HG02884 (cell line): ENCODE measurements around the gene ITPR2.
"Not testable (repeated sequence)": the region's sequence is repeated elsewhere in the genome, so short reads cannot be mapped to it uniquely, and the experiment has no call there.

Source experiments
- ATAC-seq: cut with Tn5 transposase; IDR thresholded peaks from one replicate; pipeline ENCODE4 v1.9.1; 2021; ENCODE audit warnings: mild to moderate bottlenecking, moderate library complexity; ENCODE audit not compliant: unreplicated experiment

Gene ITPR2

DNA sequence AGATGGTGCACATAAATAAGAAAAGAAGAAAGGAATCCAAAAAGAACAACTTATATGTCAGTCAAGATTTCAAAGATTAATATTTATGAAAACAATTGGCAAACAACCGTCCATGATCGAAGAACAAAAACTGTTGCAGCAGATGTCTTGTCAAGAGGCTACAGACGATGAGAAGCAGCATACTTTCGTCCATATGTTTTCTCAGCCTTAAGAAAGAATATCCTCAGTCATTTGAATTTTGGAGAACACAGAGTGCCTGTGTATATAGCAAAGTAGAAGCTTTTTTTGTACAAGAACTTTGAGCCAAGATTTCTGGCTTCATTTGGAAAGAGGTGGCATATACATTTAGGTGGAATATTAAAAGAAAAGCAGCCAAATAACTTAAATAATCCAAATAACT is 297.2 kb downstream of the ITPR2 start:
- no peak for ATAC-seq

DNA sequence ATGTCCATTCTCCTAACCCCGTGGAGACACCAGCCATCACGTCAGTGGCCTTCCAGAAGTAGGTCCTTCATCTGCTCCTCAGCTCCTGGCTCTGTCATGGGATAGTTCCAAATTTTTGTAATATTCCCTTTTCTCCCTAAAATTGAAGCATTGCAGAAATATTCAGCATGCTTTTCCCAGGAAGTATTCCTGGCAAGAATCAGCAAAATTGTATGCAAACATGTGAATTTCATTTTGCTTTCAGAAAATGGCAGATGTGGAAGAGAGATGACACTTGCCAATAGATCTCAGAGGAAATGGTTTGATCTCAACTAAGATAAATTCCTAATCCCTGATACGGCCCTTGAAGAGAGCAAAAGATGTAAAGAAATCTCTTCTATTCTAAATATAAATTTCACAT is 298.9 kb downstream of the ITPR2 start:
- ATAC-seq: no peak

DNA sequence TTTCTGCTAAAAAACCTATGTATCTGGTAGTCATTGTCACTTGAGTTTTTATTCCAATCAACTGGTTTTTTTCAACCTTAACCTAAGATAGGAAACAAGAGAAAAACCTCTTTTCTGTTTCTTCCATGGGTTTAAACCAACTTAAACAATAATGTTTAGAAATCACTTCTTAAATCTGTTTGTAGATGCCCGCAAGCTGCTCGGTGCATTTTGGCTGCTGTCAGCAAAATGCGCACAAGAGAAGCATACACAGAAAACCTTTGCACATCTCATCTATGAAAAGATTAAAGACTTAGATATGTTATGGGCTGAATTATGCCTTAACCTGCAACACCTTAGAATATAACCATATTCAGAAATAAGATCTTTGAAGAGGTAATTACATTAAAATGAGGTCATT is 299.8 kb downstream of the ITPR2 start:
- no peak for ATAC-seq

DNA sequence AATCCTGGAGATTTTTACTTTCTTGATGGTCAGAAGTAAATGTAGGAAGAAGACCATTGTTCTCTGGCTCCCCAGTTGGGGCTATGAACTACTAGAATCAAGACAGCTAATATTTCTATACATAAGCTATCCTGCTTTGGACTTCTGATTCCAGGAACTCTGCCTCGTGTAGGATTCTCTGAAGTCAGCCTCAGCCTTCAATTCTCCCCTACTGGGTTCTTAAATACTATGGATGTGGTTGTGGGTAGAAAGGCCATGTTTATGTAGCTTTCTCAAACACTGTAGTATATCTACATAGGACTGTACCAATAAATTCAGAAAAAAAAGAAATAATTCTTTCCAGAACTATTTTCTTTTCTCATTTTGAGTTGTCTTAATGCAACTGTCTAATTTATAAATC is 302.5 kb downstream of the ITPR2 start:
- ATAC-seq: no peak

DNA sequence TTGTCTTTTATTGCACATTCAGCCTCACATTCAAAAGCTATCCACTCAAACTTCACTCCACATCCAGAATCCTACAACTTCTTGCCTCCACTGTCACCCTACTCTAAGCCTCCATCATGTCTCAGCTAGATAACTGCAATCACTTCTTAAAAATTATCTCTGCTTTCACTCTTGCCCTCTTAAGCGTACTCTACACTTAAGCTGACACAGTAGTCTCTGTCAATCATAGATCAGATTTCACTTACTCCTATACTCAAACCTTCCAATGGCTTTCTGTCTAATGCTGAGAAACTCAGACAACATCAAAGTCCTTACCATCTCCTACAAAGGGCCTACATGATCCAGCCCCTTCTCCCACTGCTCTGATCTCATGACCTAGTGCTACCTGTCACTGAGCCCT is 304.1 kb downstream of the ITPR2 start:
- ATAC-seq: no peak

DNA sequence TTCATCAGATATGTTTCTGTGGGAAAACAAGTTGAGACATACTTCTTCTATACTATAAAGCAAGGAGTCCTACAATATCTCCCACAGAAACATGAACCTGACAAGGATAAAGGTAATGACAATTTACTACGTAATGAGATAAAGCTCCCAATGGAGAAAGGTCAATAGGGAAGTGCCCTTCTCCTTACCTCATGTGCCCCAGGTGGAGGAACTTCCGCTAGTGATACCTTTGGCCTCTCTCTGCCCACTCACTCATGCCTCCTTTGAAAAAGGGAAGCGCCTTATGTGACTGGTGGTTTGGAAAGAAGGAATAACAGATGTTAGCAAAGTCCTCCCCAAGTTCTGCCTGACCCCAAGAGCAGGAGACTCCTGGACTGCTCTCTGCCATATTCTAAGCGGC is 305.3 kb downstream of the ITPR2 start:
- no peak for ATAC-seq

DNA sequence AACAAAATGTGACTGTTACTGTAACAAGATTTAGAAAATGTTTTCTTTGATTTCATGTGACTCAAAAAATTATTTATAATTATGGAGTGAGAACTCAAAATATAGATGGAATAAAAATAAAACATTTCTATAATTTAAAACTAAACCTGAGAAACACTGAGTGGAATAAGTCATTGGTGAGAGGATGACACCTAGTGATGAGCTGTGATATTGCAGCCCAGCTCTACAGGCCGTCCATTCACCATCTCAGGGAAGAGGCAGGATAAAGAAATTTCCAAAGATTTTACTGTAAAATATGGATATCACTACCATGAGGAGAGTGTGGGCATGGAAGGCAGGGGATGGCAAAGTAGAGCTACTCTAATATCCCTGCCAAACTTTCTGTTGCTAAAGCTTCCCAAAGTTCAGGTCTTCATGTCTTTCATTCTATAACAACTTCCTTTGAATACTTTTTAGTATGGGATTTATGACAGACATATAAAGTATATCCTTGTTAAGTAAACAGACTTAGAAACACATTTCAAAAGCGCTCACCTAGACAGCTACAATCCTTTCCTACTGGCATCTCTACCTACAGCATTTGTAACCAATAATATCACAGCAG is 308.0 kb downstream of the ITPR2 start:
- ATAC-seq: no peak

DNA sequence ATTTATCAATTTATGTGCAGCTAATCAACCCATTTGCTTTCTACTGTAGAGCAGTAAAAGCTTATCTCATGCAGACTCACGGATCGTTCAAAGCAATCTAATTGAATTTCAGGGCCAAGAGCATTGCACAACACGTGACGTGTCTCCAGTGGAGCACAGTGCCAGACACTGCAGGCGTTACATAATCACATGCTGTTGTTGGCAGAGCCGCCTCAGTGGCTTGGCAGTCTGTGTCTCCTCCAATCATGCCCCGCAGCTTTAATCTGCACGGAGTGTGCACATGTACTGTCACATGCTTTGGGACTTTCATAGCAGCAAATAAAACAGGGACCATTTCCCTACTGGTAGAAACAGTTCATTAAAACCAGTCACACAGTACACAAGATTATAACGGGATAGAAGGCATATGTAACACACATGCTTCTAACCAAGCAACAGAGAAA is 309.3 kb downstream of the ITPR2 start:
- ATAC-seq: no peak

DNA sequence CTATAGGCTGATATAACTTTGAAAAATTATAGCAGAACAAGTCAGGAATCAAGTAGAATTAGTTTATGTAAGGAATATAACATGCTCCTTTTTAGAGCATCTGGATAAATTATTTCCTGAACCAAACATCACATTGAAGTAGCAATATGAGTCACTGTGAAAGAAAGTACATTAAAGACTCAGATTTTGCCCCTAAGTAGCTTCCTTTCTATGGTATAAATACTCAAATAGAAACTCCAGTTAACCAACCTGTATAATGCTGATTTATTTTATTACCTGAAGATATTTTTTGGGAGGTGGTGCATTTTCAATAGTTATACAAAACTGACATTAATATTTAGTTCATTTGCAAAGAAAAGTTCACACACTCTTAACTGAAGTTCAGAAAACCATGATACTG is 312.1 kb downstream of the ITPR2 start:
- peak; percentile 83 for ATAC-seq

DNA sequence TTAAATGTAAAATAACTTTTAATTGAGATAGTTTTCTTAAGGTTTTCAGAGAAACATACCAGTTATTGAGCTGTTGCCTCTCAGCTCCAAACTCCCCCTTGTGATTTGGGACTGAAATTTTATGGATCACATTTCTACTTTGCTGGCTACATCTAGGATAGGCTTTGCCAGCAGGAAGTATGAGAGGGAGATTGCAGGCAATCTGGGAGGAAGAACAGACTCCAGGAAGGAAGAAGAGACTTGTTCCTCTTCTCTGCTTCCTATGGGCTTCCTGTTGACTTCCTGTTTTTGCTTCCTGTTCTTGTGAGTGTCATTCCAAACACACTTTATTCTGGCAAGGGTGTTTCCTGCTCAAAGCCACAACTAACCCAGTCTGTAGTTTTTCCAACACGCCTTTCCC is 312.9 kb downstream of the ITPR2 start:
- ATAC-seq: no peak

DNA sequence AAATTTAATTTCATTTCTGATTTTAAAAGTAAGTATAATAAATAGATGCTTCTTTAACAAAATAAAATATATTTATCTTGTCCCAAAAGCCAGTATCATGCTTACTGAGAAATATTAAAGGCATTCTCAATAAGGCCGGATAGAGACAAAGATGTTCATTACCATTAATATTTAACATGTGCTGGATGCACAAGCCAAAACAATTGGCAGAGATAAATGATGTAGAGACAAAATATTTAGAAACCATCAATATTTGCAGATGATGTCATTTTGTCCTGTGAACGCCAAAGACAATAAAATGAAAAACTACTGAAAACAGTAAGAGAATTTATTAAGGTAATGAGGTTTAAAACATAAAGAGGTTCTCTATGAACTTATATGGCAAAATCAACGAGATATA is 313.5 kb downstream of the ITPR2 start:
- ATAC-seq: no peak

DNA sequence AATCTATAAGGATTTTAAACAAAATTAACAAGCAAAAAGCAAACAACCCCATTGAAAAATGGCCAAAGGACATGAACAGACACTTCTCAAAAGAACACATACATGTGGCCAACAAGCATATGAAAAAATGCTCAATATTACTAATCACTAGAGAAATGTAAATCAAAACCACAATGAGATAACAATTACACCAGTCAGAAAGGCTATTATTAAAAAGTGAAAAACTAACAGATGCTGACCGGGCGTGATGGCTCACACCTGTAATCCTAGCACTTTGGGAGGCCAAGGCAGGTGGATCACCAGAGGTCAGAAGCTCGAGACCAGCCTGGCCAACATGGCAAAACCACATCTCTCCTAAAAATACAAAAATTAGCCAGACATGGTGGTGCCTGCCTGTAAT is 315.7 kb downstream of the ITPR2 start:
- ATAC-seq: not testable (repeated sequence)

DNA sequence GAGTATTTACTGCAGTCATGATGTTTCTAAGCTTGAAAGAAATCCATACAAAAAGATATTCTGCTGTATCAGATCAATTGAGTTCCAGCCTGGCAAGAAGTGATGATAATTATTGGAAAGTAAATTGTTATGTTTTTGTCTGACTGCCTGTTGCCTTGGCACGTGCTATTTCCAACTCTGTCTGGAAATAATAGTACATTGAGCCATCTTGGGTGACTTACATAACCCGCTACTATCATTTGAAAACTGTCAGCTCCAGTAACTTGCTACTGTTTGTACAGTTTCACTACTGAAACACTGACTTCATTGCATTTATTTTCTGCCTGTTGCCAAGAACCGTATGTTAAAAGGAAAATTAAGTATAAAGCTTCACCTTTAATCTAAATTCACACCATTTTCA is 318.6 kb downstream of the ITPR2 start:
- no peak for ATAC-seq

DNA sequence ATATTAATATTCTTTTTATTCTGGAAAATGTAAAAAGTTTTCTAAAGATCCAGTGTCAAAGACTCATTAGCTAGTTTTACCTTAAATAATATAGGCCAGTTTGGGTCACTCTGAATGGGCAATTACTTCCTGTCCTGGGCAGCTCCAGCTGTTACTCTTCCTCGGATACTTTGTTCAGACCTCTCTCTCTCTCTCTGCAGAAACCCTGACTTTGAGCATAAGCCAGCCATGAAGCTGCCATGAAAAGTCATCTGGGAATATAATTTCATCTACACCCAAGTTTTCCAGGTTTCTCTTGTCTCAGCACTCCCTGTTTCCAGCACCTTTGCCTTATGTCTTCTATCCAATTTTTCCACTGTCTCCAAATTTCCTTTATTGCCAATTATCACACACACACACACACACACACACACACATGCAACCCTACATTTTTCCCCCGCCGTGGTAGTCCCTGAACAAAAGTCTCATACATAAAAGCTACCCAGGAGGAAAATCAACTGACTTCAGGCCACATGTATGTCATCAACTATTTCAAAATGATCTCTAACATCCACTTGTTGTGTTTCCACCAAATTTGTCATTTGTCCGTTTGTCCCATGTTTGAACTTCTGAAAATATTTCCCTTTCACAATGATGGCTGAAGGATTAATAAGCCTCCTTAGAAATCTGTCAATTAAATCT is 319.5 kb downstream of the ITPR2 start:
- no peak for ATAC-seq

DNA sequence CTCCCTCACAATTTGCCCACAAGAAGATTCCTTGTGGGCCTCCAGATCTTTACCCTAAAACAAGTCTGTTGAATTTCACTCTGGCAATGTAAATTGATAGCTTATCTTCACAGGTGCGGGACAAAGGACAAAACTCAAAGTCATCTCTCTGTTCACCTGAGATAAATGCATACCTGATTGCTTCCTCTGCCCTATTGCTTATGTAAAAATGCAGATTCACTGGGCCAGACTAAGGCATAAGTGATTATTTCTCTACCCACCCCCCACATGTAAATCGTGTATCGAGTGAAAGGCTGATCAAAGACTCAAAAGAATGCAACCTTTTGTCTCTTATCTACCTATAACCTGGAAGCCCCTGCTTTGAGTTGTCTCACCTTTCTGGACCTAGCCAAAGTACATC is 320.8 kb downstream of the ITPR2 start:
- ATAC-seq: no peak

DNA sequence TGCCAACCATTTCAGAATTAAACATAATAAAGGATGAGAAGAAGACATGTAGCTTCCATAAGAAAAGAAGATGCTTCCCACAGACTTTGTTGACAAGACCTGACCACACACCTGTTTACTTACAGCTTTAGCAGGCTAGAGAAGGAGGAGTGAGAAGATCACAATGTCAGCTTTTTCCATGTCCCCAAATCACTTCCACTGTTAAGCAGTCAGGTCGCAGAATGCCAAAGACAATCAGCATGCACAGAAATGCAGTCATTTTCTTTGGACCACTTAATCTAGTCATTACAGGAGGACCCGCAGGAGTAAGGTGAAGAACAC is 322.7 kb downstream of the ITPR2 start:
- no peak for ATAC-seq

DNA sequence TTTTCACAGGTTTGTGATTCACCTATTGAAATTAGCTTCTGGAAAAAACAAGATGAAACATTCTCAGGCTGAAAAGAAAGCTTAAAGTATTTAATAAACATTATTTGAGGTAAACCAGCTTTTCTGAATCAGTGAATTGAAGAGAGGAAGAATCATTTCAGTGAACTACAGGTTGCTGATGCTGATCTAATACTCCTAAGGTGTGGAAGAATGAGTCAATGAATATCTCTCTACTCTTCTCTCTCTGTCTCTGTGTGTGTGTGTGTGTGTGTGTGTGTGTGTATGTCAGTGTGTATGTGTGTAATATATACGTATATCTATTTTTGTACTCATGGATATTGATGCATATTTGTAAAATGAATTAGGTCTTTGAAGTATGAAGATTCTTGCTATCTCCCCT is 325.4 kb downstream of the ITPR2 start:
- ATAC-seq: no peak

DNA sequence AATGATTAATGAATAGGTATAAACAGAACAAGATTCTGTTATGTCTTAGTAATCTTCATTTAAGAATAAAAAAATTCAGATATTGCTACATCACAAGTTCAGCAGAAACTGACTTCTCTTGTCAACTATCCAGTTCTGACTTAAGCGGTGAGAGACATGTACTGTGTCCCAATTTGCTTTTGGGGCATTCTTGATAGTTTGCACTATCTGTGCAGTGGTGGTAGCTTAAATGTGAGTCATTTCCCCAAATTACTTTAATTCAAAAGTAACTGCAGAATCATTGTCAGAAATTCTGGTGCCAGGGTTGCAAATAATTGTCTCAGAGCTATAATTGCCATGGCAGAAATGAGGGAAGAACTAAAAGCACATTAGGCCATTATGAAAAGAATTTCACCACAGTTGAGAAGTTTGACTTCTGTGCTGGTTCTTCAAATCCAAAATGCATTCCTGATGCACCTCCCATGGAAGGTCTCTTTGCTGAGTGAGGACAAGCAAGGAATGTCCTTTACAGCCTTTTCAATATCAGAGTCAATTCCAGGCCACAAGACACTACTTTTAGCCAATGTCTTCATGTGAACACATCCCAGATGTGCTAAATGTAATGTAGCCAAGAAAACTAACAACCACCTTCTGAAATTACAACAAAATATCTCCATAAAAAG is 332.9 kb downstream of the ITPR2 start:
- no peak for ATAC-seq

DNA sequence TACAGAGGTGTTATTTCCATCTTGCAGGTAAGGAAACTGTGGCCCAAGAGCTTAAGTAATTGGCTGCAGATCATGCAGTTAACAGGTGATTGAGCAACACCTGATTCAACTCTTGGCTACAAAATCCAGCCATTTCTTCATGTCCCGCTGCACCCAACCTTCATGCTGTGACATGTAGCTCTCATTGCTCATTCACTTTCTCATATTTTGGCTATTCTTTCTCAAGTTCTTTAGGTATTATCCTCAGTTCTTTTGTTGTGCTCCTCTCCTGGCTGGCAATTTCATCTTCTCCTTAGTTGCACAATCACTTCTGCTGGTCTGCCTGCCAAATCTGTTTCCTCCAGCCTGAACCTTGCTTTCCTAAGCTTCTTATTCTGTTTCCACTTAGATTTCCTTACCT is 336.8 kb downstream of the ITPR2 start:
- ATAC-seq: no peak

DNA sequence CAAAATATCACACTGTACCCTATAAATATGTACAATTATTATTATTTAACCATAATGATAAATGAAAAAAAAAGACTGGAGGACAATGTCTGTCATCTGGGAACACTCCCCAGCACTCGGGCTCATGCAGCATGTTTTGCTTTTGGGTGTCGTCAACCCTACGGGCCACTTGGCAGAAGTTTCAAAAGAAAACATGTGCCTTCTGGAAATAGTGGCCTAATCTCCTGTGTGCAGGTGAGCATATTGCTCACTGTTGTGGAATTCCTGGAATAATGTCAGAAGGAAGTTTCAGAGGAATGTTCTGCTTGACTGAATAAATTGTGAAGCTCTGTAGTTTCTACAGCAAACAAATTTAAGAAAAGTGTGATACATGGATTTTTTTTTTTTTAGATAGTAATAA is 339.3 kb downstream of the ITPR2 start:
- ATAC-seq: no peak

DNA sequence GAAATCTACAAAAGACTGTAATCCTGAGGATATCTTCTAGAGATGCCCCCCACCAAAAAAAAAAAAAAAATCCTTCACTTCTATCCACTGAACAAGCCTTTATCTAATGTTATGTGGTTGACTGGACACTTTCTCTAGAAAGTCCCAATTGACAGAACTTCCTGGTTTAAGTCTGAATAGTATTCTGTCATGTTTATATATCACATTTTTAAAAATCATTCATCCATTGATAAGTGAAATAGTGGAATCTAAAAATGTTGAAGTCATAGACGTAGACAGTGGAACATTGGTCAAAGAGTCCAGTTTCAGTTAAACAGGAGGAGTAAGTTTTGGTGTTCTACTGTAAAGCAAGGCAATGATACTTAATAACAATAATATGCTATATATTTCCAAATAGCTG is 340.6 kb downstream of the ITPR2 start:
- no peak for ATAC-seq

DNA sequence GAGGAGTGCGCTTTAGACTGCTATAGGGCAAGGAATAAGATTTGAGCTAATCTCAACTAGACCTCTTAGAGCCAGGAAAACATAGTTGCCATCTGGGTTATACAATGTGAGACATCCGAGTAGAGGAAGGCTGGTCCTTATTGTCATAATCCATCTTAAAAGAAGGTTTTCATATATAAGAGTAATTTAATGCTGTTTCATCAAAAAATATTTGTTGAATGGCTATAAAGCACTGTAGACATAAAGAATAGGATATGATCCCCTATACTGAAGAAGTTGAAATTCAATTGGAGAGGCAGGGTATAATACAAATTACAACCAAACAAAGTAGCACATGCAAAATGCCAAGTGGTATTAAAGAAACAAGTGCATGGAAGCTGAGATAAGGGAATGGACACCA is 343.1 kb downstream of the ITPR2 start:
- ATAC-seq: no peak

DNA sequence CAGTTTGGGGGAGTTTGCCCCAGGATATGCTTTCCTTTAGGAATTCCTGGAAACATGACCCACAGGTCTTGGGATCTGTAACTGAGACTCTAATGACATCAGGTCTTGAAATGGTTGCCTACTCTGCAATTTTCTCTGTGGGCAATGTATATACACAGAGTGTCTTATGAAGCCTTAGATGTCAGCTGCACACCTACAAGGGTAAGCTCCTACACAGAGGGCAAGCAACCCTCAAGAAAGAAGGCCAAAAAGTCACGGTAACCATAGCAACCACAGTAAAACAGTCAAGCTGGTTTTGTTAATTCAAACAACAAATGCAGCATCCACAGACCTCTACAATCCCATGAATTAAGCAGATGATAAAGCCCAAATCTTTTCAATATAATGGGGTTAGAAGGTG is 344.6 kb downstream of the ITPR2 start:
- no peak for ATAC-seq
